Stimulated activated memory B cell treated with anti-CD40 and anti-IgM and Interleukin-4, amounts not matched to agents 10 μg/mL and 1 μg/mL and 100 μg/mL, for 72 hours (primary cell): ENCODE measurements around the gene MAPT.
A peak's percentile ranks its signal among the peaks of the same experiment; 100 is the strongest.

Experiments used
- ATAC-seq: fragments of 150-1000 bp; cut with Tn5 transposase; 2 replicates; pipeline ENCODE4 v1.10.0; 2021
- H3K27ac Mint-ChIP-seq: one replicate; pipeline ENCODE4 v1.8.0; 2022; ENCODE audit warnings: mild to moderate bottlenecking, mixed read lengths
- H3K27me3 Mint-ChIP-seq: one replicate; pipeline ENCODE4 v1.8.0; 2022; ENCODE audit warnings: mixed read lengths
- H3K36me3 Mint-ChIP-seq: one replicate; pipeline ENCODE4 v1.8.0; 2022; ENCODE audit warnings: mixed read lengths
- H3K4me1 Mint-ChIP-seq: one replicate; pipeline ENCODE4 v1.8.0; 2022; ENCODE audit warnings: mixed read lengths
- H3K4me3 Mint-ChIP-seq: one replicate; pipeline ENCODE4 v1.8.0; 2022; ENCODE audit warnings: mild to moderate bottlenecking, moderate library complexity, mixed read lengths
- H3K9me3 Mint-ChIP-seq: one replicate; pipeline ENCODE4 v1.8.0; 2022; ENCODE audit warnings: mixed read lengths

The MAPT gene

GRCh38 chr17:45894022-45894784, at the start of gene MAPT:
Gene MAPT (plus strand): TSS chr17:45894554. CDS start chr17:45962338, 67,784 bp downstream.
- H3K9me3 Mint-ChIP-seq: no peaks in the 10 kb centered on the region
- H3K36me3 Mint-ChIP-seq: no peaks in the 10 kb centered on the region
- H3K27me3 Mint-ChIP-seq: peaks cover 26% of the 10 kb centered on the region
- peaks cover 26% of the 10 kb centered on the region for H3K4me1 Mint-ChIP-seq
- H3K27ac Mint-ChIP-seq: peak within 1 kb of the TSS; percentile 54
- H3K4me3 Mint-ChIP-seq: peak within 1 kb of the TSS; percentile 85
- peak; percentile 94 for ATAC-seq

- peak; percentile 39 for ATAC-seq
- Mint-ChIP-seq H3K9me3 (no peaks in the 10 kb centered on the region), H3K4me1 (no peaks in the 10 kb centered on the region), H3K4me3 (no peak within 1 kb of the TSS), H3K27me3 (peaks cover 19% of the 10 kb centered on the region), H3K36me3 (no peaks in the 10 kb centered on the region), H3K27ac (no peak within 1 kb of the TSS)
Observed at GRCh38 chr17:45844695-45845375, 49.5 kb upstream of the MAPT start, which contains the start of gene SPPL2C. Gene SPPL2C (plus strand): TSS chr17:45844881. CDS start chr17:45844907, 26 bp downstream.

- Mint-ChIP-seq H3K27me3 (peaks cover 19% of the 10 kb centered on the region), H3K9me3 (no peaks in the 10 kb centered on the region), H3K27ac (no peak overlapping the region), H3K36me3 (no peaks in the 10 kb centered on the region), H3K4me1 (no peaks in the 10 kb centered on the region), H3K4me3 (no peak overlapping the region)
- no peak for ATAC-seq
Observed at GRCh38 chr17:45845376-45846185, 48.8 kb upstream of the MAPT start.

GRCh38 chr17:45846223-45846622, 48.1 kb upstream of the MAPT start:
- Mint-ChIP-seq H3K36me3 (no peaks in the 10 kb centered on the region), H3K4me3 (no peak overlapping the region), H3K27me3 (peaks cover 25% of the 10 kb centered on the region), H3K4me1 (no peaks in the 10 kb centered on the region), H3K27ac (no peak overlapping the region), H3K9me3 (no peaks in the 10 kb centered on the region)
- ATAC-seq: no peak

- no peak for ATAC-seq
- H3K27ac Mint-ChIP-seq: no peak overlapping the region
Observed at GRCh38 chr17:45846646-45847045, 47.7 kb upstream of the MAPT start.

GRCh38 chr17:45847101-45847500, 47.3 kb upstream of the MAPT start:
- Mint-ChIP-seq H3K4me1 (no peaks in the 10 kb centered on the region), H3K4me3 (no peak overlapping the region), H3K36me3 (no peaks in the 10 kb centered on the region), H3K27ac (no peak overlapping the region), H3K9me3 (no peaks in the 10 kb centered on the region), H3K27me3 (peaks cover 31% of the 10 kb centered on the region)
- no peak for ATAC-seq

More at GRCh38 chr17:45846646-45847045, 47.7 kb upstream of the MAPT start:
- no peak overlapping the region for H3K4me3 Mint-ChIP-seq
- no peaks in the 10 kb centered on the region for H3K36me3 Mint-ChIP-seq
- H3K4me1 Mint-ChIP-seq: no peaks in the 10 kb centered on the region
- H3K9me3 Mint-ChIP-seq: no peaks in the 10 kb centered on the region
- H3K27me3 Mint-ChIP-seq: peaks cover 30% of the 10 kb centered on the region

- no peaks in the 10 kb centered on the region for H3K9me3 Mint-ChIP-seq
- no peak overlapping the region for H3K4me3 Mint-ChIP-seq
- H3K36me3 Mint-ChIP-seq: no peaks in the 10 kb centered on the region
- peaks cover 4% of the 10 kb centered on the region for H3K4me1 Mint-ChIP-seq
- no peak overlapping the region for H3K27ac Mint-ChIP-seq
- peaks cover 37% of the 10 kb centered on the region for H3K27me3 Mint-ChIP-seq
- ATAC-seq: no peak
Observed at GRCh38 chr17:45847747-45848146, 46.6 kb upstream of the MAPT start.

- Mint-ChIP-seq H3K9me3 (no peaks in the 10 kb centered on the region), H3K4me1 (peaks cover 5% of the 10 kb centered on the region), H3K4me3 (no peak overlapping the region), H3K27me3 (peaks cover 39% of the 10 kb centered on the region), H3K27ac (no peak overlapping the region), H3K36me3 (no peaks in the 10 kb centered on the region)
- ATAC-seq: no peak
Observed at GRCh38 chr17:45848405-45848804, 45.9 kb upstream of the MAPT start.

- Mint-ChIP-seq H3K9me3 (no peaks in the 10 kb centered on the region), H3K4me1 (peaks cover 5% of the 10 kb centered on the region), H3K27me3 (peaks cover 41% of the 10 kb centered on the region), H3K36me3 (no peaks in the 10 kb centered on the region), H3K4me3 (no peak overlapping the region), H3K27ac (no peak overlapping the region)
- ATAC-seq: no peak
Observed at GRCh38 chr17:45848868-45849535, 45.4 kb upstream of the MAPT start.

GRCh38 chr17:45849536-45849990, 44.8 kb upstream of the MAPT start:
- no peak for ATAC-seq
- Mint-ChIP-seq H3K9me3 (no peaks in the 10 kb centered on the region), H3K27ac (no peak overlapping the region), H3K36me3 (no peaks in the 10 kb centered on the region), H3K4me1 (peaks cover 5% of the 10 kb centered on the region), H3K27me3 (peaks cover 47% of the 10 kb centered on the region), H3K4me3 (no peak overlapping the region)

GRCh38 chr17:45850011-45850410, 44.3 kb upstream of the MAPT start:
- no peak overlapping the region for H3K4me3 Mint-ChIP-seq
- no peaks in the 10 kb centered on the region for H3K36me3 Mint-ChIP-seq
- H3K9me3 Mint-ChIP-seq: no peaks in the 10 kb centered on the region
- peaks cover 51% of the 10 kb centered on the region for H3K27me3 Mint-ChIP-seq
- no peak for ATAC-seq
- peaks cover 5% of the 10 kb centered on the region for H3K4me1 Mint-ChIP-seq
- H3K27ac Mint-ChIP-seq: no peak overlapping the region

- Mint-ChIP-seq H3K27me3 (peaks cover 56% of the 10 kb centered on the region), H3K4me1 (peaks cover 5% of the 10 kb centered on the region), H3K36me3 (no peaks in the 10 kb centered on the region), H3K27ac (no peak overlapping the region), H3K9me3 (no peaks in the 10 kb centered on the region), H3K4me3 (no peak overlapping the region)
- no peak for ATAC-seq
Observed at GRCh38 chr17:45850468-45850867, 43.9 kb upstream of the MAPT start.

- H3K4me1 Mint-ChIP-seq: peaks cover 5% of the 10 kb centered on the region
- H3K4me3 Mint-ChIP-seq: no peak overlapping the region
- H3K27ac Mint-ChIP-seq: no peak overlapping the region
- peaks cover 61% of the 10 kb centered on the region for H3K27me3 Mint-ChIP-seq
- no peaks in the 10 kb centered on the region for H3K36me3 Mint-ChIP-seq
- no peaks in the 10 kb centered on the region for H3K9me3 Mint-ChIP-seq
- peak; percentile 50 for ATAC-seq
Observed at GRCh38 chr17:45851022-45851421, 43.3 kb upstream of the MAPT start.

- peaks cover 61% of the 10 kb centered on the region for H3K27me3 Mint-ChIP-seq
Observed at GRCh38 chr17:45851464-45851863, 42.9 kb upstream of the MAPT start.

GRCh38 chr17:45851873-45852272, 42.5 kb upstream of the MAPT start:
- Mint-ChIP-seq H3K27ac (no peak overlapping the region), H3K36me3 (no peaks in the 10 kb centered on the region), H3K9me3 (no peaks in the 10 kb centered on the region), H3K4me1 (peaks cover 5% of the 10 kb centered on the region), H3K4me3 (no peak overlapping the region), H3K27me3 (peaks cover 61% of the 10 kb centered on the region)
- ATAC-seq: no peak

More at GRCh38 chr17:45851464-45851863, 42.9 kb upstream of the MAPT start:
- peaks cover 5% of the 10 kb centered on the region for H3K4me1 Mint-ChIP-seq
- no peak overlapping the region for H3K27ac Mint-ChIP-seq
- H3K36me3 Mint-ChIP-seq: no peaks in the 10 kb centered on the region
- H3K4me3 Mint-ChIP-seq: no peak overlapping the region
- H3K9me3 Mint-ChIP-seq: no peaks in the 10 kb centered on the region
- peak; percentile 5 for ATAC-seq
